Limb (tissue), 2 donors: ENCODE measurements around the gene RAB40B.

Source experiments
- DNase-seq, 2 donors: peaks; one replicate each; pipeline ENCODE4 v3.0.0-alpha.2; 2016; ENCODE audit errors: extremely low spot score in 2 of 2

The RAB40B gene

DNA sequence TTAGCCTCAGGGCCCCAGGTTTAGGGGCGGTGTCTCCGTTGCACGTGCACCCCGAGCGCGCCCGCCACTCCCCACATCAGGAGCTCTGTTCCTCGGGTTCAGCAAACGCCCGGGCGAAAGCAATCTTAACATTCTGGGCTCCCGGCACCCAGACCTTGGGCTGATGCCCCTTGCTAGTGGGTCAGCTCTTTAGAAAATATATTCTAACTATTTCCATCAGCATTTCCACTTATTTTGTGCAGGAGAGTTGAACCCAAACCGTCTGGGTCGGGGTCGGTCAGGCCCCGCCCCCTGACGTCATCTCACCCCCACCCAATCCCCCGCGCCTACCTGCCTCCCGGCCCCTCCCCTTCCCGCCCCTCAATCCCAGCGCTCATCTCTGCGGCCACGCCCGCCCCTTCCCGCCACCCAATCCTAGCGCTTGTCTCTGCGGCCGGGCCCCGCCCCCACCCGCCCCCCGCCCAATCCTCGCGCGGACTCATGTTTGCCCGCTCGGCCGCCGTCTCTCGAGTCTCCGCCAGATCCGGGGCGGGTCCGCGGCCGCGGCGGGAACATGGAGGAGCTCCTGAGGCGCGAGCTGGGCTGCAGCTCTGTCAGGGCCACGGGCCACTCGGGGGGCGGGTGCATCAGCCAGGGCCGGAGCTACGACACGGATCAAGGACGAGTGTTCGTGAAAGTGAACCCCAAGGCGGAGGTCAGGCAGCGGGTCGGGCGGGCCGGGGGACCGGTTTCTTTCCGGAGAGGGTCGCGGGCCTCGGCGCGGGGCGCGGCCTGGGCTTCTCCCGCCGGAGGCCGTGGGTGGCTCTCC lies 17.9 kb upstream of the RAB40B start, which contains the start of gene FN3KRP:
FN3KRP (plus strand) TSS at position 504 of the 808 bp plus-strand sequence; CDS start at position 554, 50 bp downstream.
- DNase-seq = peak; percentile 91 to 98

DNA sequence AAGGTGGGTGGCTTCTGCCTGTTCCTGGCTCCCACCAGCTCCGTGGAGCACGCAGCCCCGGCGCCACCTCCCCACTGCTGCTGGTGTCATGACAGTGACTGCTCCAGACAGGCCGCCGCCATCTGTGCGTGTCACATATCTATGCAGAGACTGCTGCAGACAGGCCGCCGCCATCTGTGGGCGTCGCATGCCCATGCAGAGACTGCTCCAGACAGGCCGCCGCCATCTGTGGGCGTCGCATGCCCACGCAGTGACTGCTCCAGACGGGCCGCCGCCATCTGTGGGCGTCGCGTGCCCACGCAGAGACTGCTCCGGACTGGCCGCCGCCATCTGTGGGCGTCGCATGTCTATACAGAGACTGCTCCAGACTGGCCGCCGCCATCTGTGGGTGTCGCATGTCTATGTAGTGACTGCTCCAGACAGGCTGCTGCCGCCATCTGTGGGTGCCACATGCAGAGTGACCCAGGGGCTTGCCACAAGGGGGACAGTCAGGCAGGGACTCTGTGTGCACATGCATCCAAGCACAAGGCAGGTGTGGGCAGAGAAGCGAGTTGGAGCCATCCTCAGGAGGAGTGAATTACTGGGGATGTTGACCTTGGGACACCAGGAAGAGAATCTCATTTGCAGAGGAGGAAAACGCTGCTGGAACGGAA lies 14.7 kb upstream of the RAB40B start:
- no peak for DNase-seq

GRCh38 chr17:82710499-82711232 lies 12.2 kb upstream of the RAB40B start:
- DNase-seq = no peak

GRCh38 chr17:82709676-82710498 lies 11.4 kb upstream of the RAB40B start:
- DNase-seq = no peak

- no peak for DNase-seq
Observed at GRCh38 chr17:82709024-82709675, 10.7 kb upstream of the RAB40B start.

DNA sequence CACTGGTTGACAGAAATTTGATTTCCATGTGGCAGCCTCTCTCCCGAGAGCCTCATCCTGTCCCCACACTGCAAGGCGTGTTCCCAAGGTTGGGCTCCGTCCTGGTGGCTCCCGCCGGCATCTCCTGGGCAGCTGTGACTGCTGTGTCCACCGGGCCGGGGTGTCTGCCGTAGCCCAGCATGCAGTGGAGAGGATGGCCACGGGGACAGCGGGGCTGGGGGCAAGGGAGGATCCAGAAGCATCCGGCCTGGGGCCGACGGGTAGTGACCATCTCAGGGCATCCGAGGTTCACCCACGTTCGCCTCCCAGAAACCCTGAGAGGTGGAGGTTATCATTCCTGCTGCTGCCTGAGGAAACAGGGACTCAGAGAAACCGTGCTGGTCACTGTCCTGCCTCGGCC lies 7.3 kb upstream of the RAB40B start:
- no peak for DNase-seq

DNA sequence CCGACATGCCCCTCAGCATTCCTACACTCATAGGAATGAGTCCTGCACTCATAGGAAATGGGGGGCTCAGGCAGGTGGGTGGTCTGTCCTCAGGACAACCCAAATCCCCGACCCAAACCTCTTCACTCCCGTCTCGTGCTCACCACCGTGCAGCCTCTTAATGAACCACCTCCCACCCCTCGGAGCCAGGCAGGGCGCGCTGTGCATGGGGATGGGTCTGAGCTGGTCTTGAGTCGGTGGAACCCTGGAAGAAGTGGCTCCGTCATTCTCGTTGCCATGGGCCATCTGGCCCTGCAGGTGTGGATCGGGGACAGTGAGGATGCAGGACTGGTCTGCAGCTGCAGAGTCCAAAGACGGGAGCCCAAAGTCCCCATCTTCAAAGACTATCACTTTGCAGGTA lies 6.4 kb upstream of the RAB40B start:
- no peak for DNase-seq

GRCh38 chr17:82703935-82704865 lies 5.7 kb upstream of the RAB40B start:
- DNase-seq = peak in 1 of 2 donors; percentile 26

DNA sequence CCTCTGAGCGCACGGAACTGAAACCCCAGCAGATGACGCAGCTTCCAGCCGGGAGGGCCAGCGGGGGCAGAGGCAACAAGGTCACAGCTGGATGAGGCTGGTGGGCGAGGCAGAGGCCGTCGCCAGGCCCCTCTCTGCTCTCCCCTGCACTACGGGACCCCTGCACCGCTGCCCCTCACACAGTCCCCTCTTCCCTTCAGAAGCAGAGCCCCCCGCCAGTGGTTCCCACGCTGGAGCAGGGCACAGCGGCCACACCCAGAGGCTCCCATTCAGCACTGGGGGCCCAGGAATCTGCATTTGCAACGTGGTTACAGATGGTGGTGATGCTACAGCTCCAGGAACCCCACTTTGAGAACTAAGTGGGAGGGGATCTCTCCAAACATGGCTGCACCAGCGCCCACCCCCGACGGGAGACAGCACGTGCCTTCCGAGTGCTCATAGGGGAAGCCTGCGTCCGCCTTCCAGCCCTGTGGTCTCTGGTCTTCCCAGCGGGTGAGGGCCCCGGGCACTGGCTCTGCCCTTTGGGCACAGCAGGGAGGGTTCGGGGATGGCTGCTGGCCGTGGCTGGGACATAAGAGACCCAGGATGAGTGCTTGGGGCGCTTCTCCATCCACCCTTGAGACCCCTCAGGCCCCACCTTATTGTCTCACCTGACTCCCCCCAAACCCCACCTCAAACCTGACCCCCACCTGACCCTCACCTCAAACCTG lies 4.7 kb upstream of the RAB40B start:
- DNase-seq = peak in 1 of 2 donors; percentile 30

DNA sequence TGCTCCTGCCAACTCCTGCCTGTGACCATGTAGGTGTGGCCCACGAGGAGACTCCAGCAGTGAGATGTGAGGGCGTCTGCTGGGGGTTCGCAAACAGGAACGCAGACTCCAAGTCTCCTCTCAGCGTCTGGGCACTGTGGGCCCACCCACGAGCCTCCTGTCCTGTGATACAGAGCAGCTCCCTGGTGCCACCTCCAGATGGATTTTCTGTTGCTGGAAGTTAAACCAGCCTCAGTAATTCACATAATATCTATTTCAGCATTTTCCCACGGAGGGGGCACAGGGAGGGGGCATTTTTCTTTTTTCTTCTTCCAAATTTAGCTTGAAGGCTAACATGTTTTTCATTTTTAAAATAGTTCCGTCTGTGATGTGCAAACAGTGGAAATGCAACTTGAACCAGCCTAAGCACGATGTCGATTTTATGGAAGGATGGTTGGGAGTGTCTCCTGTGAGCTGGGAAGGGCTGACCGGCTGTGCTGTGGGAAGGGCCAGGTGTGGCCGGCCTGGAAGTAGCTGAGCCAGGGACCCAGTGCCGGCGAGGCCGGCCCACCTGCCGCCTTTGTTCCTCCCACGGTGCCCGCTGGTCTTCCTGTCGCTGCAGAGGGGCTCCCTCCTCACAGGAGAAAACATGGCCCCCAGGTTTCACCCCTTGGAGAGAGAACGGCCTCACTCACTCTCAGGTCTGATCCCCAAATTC lies 3.9 kb upstream of the RAB40B start:
- DNase-seq = peak in 1 of 2 donors; percentile 39

GRCh38 chr17:82699551-82699950 lies 1.1 kb upstream of the RAB40B start:
- no peak for DNase-seq

GRCh38 chr17:82698974-82699442 lies 510 bp upstream of the RAB40B start:
- no peak for DNase-seq

GRCh38 chr17:82697808-82698064 lies 762 bp downstream of the RAB40B start:
- no peak for DNase-seq

DNA sequence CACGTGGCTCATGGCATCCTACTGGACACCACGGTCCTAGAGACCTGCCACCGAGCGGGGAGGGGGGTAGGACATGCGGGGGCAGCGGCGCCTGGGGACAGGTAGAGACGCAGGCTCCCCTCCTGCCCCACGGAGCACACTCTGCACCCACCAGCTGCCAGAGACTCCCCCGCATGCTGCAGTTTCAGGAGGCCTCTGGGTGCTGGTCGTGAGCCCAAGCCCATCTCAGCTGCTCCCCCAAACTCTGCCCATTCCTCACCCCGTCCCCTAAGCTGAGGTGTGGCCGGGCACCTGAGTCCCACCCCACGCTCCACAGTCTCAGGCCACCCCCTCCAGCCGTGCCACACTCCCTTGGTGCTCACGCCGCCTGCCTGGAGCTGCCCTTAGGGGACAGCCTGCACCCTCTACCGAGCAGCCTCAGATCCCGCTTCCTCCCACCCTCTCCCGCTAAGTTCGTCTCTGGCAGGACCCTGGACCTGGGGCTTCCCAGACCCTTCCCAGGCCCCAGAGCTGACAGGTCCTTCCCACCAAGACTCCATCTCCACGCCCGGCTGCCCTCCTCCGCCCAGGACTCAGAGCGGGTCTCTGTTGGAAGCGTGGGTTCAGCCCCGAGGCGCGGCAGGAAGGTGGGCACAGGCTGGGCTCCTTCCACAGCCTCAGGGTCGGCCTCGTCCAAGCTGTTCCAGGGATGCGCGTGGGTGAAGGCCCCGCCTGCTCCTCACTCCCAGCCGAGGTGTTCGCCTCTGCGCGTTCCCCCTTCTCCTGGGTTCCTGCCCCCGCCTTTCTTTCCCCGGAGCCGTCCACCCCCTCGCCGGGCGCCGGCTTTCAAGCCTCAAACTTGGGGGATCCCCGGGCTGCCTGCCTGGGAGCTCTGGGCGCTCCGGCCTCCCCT lies 1.3 kb downstream of the RAB40B start:
- no peak for DNase-seq

DNA sequence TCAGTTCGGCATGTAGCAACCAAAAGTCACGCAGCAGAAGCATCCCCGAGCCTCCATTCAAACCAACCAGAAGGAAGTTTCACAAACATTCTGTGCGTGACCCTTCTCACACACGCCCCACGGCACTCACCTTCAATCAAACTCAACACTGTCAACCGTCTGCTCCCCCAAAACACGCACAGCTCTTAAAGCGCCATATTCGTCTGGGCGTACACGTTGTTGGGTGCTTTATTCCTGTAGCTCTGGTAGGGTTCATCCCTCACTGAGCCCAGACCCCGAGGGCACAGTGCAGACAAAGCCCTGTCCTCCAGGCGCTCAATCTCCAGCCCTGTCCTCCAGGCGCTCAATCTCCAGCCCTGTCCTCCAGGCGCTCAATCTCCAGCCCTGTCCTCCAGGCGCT lies 2.2 kb downstream of the RAB40B start:
- DNase-seq = no peak

DNA sequence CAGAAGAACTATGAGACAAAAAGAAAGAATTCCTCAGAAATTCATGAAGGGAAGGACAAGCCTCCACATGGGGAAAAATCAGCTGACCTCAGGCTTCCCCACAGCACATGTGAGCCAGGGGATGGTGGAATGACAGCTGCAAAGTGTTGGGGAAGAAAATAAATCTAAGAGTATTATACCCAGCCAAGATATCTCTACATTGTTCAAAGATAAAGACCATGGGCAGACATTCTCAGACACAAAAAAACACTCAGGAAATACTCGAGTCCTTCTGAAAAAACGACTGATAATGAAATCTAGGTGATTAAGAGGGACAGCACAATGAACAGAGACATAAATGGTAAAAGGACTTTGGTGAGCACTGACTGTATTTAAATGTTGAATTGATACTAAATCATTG lies 3.9 kb downstream of the RAB40B start:
- DNase-seq = no peak

DNA sequence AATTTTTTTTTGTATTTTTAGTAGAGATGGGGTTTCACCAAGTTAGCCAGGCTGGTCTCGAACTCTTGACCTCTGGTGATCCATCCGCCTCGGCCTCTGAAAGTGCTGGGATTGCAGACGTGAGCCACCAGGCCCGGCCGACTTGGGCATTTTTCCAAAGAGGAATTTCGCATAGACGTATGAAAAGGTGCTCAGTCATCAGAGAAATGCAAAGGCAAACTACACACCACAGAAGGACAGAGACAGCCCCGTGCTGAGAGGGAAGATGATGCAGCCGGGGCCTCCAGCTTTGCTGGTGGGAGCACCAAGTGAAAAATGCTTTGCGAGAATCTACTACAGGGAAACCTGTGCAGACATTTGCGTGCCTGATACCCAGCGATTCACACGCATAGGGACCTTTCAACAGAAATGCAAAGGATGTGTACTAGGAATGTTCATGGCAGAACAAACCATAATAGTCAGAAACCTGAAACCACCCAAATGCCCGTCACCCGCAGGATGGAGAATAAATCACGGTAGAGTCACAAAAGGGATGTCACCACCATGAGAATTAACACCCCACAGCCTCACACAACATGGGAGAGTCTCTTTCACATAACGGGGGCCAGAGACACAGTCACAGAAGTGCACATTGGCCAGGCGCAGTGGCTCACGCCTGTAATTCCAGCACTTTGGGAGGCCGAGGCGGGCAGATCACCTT lies 5.2 kb downstream of the RAB40B start:
- no peak for DNase-seq
